Activated naive CD4-positive, alpha-beta T cell treated with anti-CD3 and anti-CD28 coated beads, Interleukin-2, amount 10 ng/mL, durations not matched to agents 7 days and 5 days (primary cell): ENCODE measurements around the gene MYO1E.
A peak's percentile ranks its signal among the peaks of the same experiment; 100 is the strongest.

ENCODE experiments used
- CTCF ChIA-PET: fragments of 350-600 bp; sonication (Branson Sonifier 250); formaldehyde crosslinking; loops from one replicate; lab custom pipeline; 2021; ENCODE audit warnings: antibody characterized with exemption; lab: Charles Lee
- DNase-seq: peaks from one replicate; pipeline ENCODE4 v3.0.0-alpha.2; 2020
- H3K27ac Mint-ChIP-seq: one replicate; pipeline ENCODE4 v1.8.0; 2021; ENCODE audit warnings: mild to moderate bottlenecking, moderate library complexity, mixed read lengths
- H3K27me3 Mint-ChIP-seq: one replicate; pipeline ENCODE4 v1.8.0; 2021; ENCODE audit warnings: mild to moderate bottlenecking, mixed read lengths
- H3K36me3 Mint-ChIP-seq: one replicate; pipeline ENCODE4 v1.8.0; 2021; ENCODE audit warnings: mixed read lengths
- H3K4me1 Mint-ChIP-seq: one replicate; pipeline ENCODE4 v1.8.0; 2021; ENCODE audit warnings: mixed read lengths
- H3K4me3 Mint-ChIP-seq: one replicate; pipeline ENCODE4 v1.8.0; 2021; ENCODE audit warnings: mild to moderate bottlenecking, moderate library complexity, mixed read lengths
- H3K9me3 Mint-ChIP-seq: one replicate; pipeline ENCODE4 v1.8.0; 2021; ENCODE audit warnings: mixed read lengths

MYO1E gene

GRCh38 chr15:59276225-59277178 is 96.2 kb downstream of the MYO1E start:
- H3K27ac Mint-ChIP-seq, result no peak overlapping the region
- DNase-seq, result no peak
- H3K4me1 Mint-ChIP-seq, result peaks cover 58% of the 10 kb centered on the region
- peaks cover 4% of the 10 kb centered on the region for H3K36me3 Mint-ChIP-seq
- H3K9me3 Mint-ChIP-seq, result no peaks in the 10 kb centered on the region
- peaks cover 43% of the 10 kb centered on the region for H3K27me3 Mint-ChIP-seq
- H3K4me3 Mint-ChIP-seq, result no peak overlapping the region
- CTCF ChIA-PET, result no interaction called here

DNA sequence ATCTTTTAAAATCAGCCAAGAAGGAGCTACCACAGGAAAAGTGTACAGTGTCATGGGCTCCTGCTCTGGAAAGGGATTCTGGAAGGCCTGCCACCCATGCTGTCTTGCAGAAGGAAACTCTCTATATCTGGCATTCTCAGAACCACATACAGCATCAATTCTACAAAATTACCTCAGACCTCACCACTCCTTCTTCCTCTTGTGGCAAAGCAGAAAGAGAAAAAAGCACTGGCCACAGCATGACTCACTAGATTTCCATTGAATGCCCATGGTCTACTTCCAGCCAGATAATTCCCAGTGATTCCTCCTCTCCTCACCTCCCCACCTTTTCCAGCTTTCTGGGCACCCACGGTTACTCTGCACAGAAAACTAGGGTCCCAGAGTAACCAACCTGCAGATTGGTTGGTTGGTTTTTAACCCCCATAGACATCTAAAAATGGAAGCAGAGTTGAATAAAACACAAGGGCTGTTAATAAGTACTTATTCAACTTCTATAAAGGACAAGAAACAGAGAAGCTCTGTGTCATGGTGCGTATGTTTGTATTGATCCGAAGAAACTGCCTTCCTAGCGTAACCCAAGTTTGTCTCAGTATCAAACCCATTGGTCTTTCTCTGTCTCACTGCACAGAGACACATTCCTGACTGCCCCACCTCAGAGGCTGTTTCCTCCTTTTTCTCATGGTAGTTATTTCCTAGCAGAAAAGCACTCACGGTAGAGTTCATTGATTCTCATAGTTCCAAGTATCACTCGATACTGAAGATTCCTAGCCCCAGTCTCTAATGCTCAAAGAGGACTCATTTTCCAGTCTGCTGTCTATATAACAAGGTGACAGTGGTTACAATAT is 98.3 kb downstream of the MYO1E start:
- Mint-ChIP-seq H3K4me1 (peaks cover 64% of the 10 kb centered on the region), H3K4me3 (peak overlapping the region; percentile 24), H3K27ac (peak overlapping the region; percentile 67), H3K36me3 (peaks cover 4% of the 10 kb centered on the region), H3K27me3 (peaks cover 35% of the 10 kb centered on the region), H3K9me3 (no peaks in the 10 kb centered on the region)
- CTCF ChIA-PET, result no interaction called here
- DNase-seq, result peak; percentile 24

- peaks cover 7% of the 10 kb centered on the region for H3K36me3 Mint-ChIP-seq
- CTCF ChIA-PET, result no interaction called here
- DNase-seq, result no peak
- peaks cover 68% of the 10 kb centered on the region for H3K4me1 Mint-ChIP-seq
- H3K27ac Mint-ChIP-seq, result peak overlapping the region; percentile 66
- no peaks in the 10 kb centered on the region for H3K9me3 Mint-ChIP-seq
- no peak overlapping the region for H3K4me3 Mint-ChIP-seq
- H3K27me3 Mint-ChIP-seq, result peaks cover 30% of the 10 kb centered on the region
Observed at GRCh38 chr15:59273234-59273633, 99.4 kb downstream of the MYO1E start.

DNA sequence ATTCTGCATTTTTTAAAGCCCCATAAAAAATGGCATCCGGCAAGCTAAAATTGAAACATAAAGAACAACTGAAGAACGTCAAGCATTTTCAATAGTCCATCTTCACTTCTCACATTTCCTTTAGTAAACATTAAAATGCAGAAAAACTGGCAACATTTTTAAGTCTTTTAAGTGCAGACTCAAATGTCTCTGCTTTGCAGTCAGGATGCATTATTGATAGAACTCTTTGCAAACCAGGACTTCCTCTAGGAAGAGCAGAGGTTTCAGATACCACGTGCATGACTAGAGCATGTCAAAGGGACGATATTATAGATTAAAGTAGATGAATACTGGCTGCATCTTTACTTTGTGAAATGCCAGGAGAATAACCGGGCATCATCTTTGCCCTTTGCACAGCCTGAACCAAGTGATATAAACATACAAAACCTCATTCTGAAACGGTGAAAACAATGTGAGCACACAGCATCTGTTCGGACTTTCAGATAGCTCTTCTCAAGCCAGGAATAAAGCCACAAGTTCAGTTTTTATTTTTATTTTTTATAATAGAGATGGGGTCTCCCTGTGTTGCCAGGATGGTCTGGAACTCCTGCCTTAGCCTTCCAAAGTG is 101.0 kb downstream of the MYO1E start:
- H3K4me3 Mint-ChIP-seq, result no peak overlapping the region
- H3K27me3 Mint-ChIP-seq, result peaks cover 23% of the 10 kb centered on the region
- H3K4me1 Mint-ChIP-seq, result peaks cover 65% of the 10 kb centered on the region
- no peak overlapping the region for H3K27ac Mint-ChIP-seq
- CTCF ChIA-PET, result no interaction called here
- no peaks in the 10 kb centered on the region for H3K9me3 Mint-ChIP-seq
- DNase-seq, result no peak
- peaks cover 7% of the 10 kb centered on the region for H3K36me3 Mint-ChIP-seq

DNA sequence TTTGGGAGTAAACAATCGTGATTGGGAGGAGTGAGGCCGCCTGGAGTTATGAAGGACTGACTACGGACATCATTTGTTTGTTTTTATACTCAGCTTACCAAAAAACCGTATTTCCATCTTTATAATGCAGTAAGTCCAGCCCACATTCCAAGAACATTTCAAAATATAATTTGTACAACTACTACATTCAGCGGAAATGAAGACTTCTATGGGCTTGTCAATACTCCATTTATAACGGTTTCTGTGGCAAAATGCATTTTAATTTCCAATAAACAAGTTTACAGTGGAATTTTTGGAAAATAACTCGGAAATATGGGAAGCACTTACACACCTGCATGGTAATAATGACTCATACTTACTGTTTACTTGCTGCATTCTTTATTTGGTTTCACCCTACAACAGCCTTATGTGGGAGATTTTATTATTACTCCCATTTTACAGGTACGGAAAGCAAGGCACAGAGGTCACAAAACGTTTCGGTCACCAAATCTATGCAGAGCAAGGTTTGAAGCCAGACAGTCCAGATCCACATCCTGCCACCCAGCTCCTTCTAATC is 103.7 kb downstream of the MYO1E start:
- no peak overlapping the region for H3K27ac Mint-ChIP-seq
- CTCF ChIA-PET, result no interaction called here
- H3K36me3 Mint-ChIP-seq, result peaks cover 7% of the 10 kb centered on the region
- H3K4me3 Mint-ChIP-seq, result no peak overlapping the region
- H3K27me3 Mint-ChIP-seq, result peaks cover 13% of the 10 kb centered on the region
- H3K4me1 Mint-ChIP-seq, result peaks cover 38% of the 10 kb centered on the region
- DNase-seq, result no peak
- no peaks in the 10 kb centered on the region for H3K9me3 Mint-ChIP-seq

GRCh38 chr15:59268168-59268851 is 104.4 kb downstream of the MYO1E start:
- CTCF ChIA-PET, result no interaction called here
- DNase-seq, result no peak
- Mint-ChIP-seq H3K36me3 (peaks cover 7% of the 10 kb centered on the region), H3K27ac (peak overlapping the region; percentile 9), H3K27me3 (peaks cover 13% of the 10 kb centered on the region), H3K4me3 (no peak overlapping the region), H3K4me1 (peaks cover 32% of the 10 kb centered on the region), H3K9me3 (no peaks in the 10 kb centered on the region)

DNA sequence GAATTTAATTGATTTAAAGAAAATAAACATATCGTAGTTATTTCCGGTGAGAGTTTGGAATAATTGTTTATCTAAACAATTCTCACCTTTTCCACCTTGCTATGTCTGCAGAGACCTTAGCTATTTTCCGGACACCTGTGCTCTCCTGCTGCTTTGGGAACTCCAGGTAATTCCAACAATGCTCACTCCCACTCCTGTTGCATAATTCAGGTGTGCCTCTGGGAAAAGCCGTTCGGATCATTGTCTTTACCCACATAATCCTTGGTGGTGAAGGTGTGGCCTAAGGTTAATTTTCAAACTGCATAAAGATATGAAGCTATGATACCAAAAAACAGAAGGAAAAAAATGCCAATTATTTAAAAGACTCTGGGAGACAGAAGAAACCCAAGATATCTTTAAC is 106.6 kb downstream of the MYO1E start:
- peaks cover 13% of the 10 kb centered on the region for H3K27me3 Mint-ChIP-seq
- H3K9me3 Mint-ChIP-seq, result no peaks in the 10 kb centered on the region
- no peak for DNase-seq
- peaks cover 5% of the 10 kb centered on the region for H3K36me3 Mint-ChIP-seq
- peaks cover 9% of the 10 kb centered on the region for H3K4me1 Mint-ChIP-seq
- H3K4me3 Mint-ChIP-seq, result no peak overlapping the region
- CTCF ChIA-PET, result no interaction called here
- no peak overlapping the region for H3K27ac Mint-ChIP-seq

- Mint-ChIP-seq H3K9me3 (no peaks in the 10 kb centered on the region), H3K4me1 (peaks cover 11% of the 10 kb centered on the region), H3K27me3 (peaks cover 17% of the 10 kb centered on the region), H3K4me3 (no peak overlapping the region), H3K27ac (no peak overlapping the region), H3K36me3 (peaks cover 5% of the 10 kb centered on the region)
- CTCF ChIA-PET, result no interaction called here
- no peak for DNase-seq
Observed at GRCh38 chr15:59262316-59262715, 110.4 kb downstream of the MYO1E start.

DNA sequence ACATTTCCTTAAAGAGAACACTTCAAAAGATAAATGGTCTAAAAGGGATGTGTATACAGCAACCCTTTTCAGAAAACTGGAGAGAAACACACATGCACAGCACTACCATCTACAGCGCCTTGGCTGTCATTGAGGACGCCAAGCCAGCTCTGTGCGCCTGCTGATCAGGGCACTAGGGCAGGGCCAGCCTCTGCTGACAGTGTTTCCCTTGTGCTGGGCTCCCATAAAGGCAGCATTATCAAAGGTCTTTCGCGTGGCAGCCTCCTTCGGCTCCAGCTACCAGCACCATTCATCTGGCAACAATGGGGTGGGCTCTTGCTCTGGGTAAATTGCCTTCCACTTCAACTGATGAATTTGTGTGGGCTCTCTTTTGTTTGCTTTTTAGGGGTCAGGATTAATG is 112.6 kb downstream of the MYO1E start:
- CTCF ChIA-PET, result interaction anchor here (0.6 to 1.2 kb wide), 3 partner anchors 12 to 227 kb away, joined by 3 read pairs; no protein-coding TSS in a partner anchor
- peaks cover 14% of the 10 kb centered on the region for H3K27me3 Mint-ChIP-seq
- no peaks in the 10 kb centered on the region for H3K9me3 Mint-ChIP-seq
- no peak overlapping the region for H3K27ac Mint-ChIP-seq
- peaks cover 17% of the 10 kb centered on the region for H3K36me3 Mint-ChIP-seq
- H3K4me3 Mint-ChIP-seq, result no peak overlapping the region
- H3K4me1 Mint-ChIP-seq, result peaks cover 33% of the 10 kb centered on the region
- no peak for DNase-seq

- Mint-ChIP-seq H3K27ac (no peak overlapping the region), H3K36me3 (peaks cover 17% of the 10 kb centered on the region), H3K4me1 (peaks cover 37% of the 10 kb centered on the region), H3K9me3 (no peaks in the 10 kb centered on the region), H3K27me3 (peaks cover 10% of the 10 kb centered on the region), H3K4me3 (no peak overlapping the region)
- CTCF ChIA-PET, result interaction anchor here (0.9 kb wide), 1 partner anchor 11 kb away, joined by 3 read pairs; no protein-coding TSS in a partner anchor
- no peak for DNase-seq
Observed at GRCh38 chr15:59259137-59259943, 113.3 kb downstream of the MYO1E start.

DNA sequence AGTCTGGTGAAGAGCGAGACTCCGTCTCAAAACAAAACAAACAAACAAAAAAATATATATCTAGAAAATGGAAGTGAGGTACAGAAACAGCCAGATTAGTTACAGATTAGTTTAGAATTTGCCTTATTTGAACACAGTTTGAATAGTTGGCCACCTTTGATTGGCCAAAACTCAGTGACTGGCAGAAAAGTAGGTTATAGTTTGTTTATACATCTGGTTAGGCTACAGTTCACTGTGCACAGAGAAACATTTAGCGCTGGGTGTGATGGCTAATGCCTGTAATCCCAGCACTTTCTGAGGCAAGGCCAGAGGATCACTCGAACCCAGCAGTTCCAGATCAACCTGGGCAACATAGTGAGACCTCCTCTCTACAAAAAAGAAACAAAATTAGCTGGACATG is 114.4 kb downstream of the MYO1E start:
- CTCF ChIA-PET, result no interaction called here
- H3K36me3 Mint-ChIP-seq, result peaks cover 17% of the 10 kb centered on the region
- no peak overlapping the region for H3K27ac Mint-ChIP-seq
- peaks cover 10% of the 10 kb centered on the region for H3K27me3 Mint-ChIP-seq
- no peaks in the 10 kb centered on the region for H3K9me3 Mint-ChIP-seq
- no peak for DNase-seq
- H3K4me3 Mint-ChIP-seq, result no peak overlapping the region
- H3K4me1 Mint-ChIP-seq, result peaks cover 39% of the 10 kb centered on the region

- CTCF ChIA-PET, result interaction anchor here (0.6 to 0.9 kb wide), 2 partner anchors 9 to 33 kb away, joined by 3 read pairs; no protein-coding TSS in a partner anchor
- H3K4me1 Mint-ChIP-seq, result peaks cover 43% of the 10 kb centered on the region
- no peak overlapping the region for H3K27ac Mint-ChIP-seq
Observed at GRCh38 chr15:59257140-59257539, 115.5 kb downstream of the MYO1E start.

DNA sequence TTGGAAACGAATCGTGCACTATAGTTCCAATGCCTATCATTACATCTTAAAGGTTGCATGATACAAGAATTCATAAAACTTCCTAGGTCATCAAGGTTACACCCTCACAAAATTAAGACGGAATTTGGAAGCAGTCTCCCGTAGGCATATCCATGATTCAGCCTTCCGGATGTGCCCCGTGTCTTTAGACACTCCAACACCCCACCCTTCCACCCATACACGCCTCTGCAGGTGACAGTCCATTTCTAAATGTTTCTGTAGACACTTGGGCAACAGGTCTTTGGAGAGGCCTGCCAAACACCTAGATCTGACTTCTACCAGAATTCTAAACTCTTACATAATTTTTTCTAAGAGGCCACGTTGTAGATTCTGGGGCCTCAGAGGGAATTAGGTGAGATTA is 116.2 kb downstream of the MYO1E start:
- H3K36me3 Mint-ChIP-seq, result peaks cover 20% of the 10 kb centered on the region
- H3K4me3 Mint-ChIP-seq, result no peak overlapping the region
- no peak for DNase-seq
- peaks cover 10% of the 10 kb centered on the region for H3K27me3 Mint-ChIP-seq
- CTCF ChIA-PET, result interaction anchor here (0.9 kb wide), 1 partner anchor 8 kb away, joined by 3 read pairs; no protein-coding TSS in a partner anchor
- H3K9me3 Mint-ChIP-seq, result no peaks in the 10 kb centered on the region
- no peak overlapping the region for H3K27ac Mint-ChIP-seq
- peaks cover 43% of the 10 kb centered on the region for H3K4me1 Mint-ChIP-seq

More at GRCh38 chr15:59257140-59257539, 115.5 kb downstream of the MYO1E start:
- no peak overlapping the region for H3K4me3 Mint-ChIP-seq
- H3K9me3 Mint-ChIP-seq, result no peaks in the 10 kb centered on the region
- H3K27me3 Mint-ChIP-seq, result peaks cover 10% of the 10 kb centered on the region
- H3K36me3 Mint-ChIP-seq, result peaks cover 20% of the 10 kb centered on the region
- DNase-seq, result no peak
